ENCODE data around the gene ATXN7L1. TPM values are rescaled to one million over a fixed set of nuclear protein-coding genes. Genes with fewer than 3 reads are reported as not detected.
"Not testable (repeated sequence)": the region's sequence is repeated elsewhere in the genome, so short reads cannot be mapped to it uniquely, and the experiment has no call there.

The ATXN7L1 gene
- total and polyA plus RNA-seq, 7 donors, result 1.2 to 6.0 (median 3.0) TPM

GRCh38 chr7:105887569-105888189 lies 11.3 kb upstream of the ATXN7L1 start:
- peaks cover 5% of the 10 kb centered on the region for H3K4me1 ChIP-seq
- H3K4me3 ChIP-seq, result no peak overlapping the region
- no peaks in the 10 kb centered on the region for H3K27me3 ChIP-seq (ENCODE audit: insufficient read depth in 3 of 3, low read length in 2 of 3)
- TF ChIP-seq CTCF (IDR thresholded peaks at IDR 0.05), result no peak
- DNase-seq, result no peak
- H3K9me3 ChIP-seq, result no peaks in the 10 kb centered on the region
- H3K27ac ChIP-seq, result no peak overlapping the region
- ATAC-seq, result peak in 3 of 4 donors; percentile 65 to 75 (median 73)
- 25 to 39% (median 30%) methylated on average over 6 of the region's 6 CpGs for WGBS, 3 donors
- intact Hi-C loops (cut with DNase I), result no loop called here
- H3K36me3 ChIP-seq (ENCODE audit: insufficient read depth in 1 of 2, low read depth in 1 of 2), result no peaks in the 10 kb centered on the region

- ATAC-seq (no peak), DNase-seq (no peak)
- Histone ChIP-seq H3K27me3 (ENCODE audit: insufficient read depth in 3 of 3, low read length in 2 of 3) (no peaks in the 10 kb centered on the region), H3K4me1 (peaks cover 5% of the 10 kb centered on the region), H3K36me3 (ENCODE audit: insufficient read depth in 1 of 2, low read depth in 1 of 2) (no peaks in the 10 kb centered on the region), H3K27ac (no peak overlapping the region), H3K9me3 (no peaks in the 10 kb centered on the region), H3K4me3 (no peak overlapping the region)
- WGBS, 3 donors, result 90 to 92% (median 91%) methylated on average over 2 of the region's 2 CpGs
- TF ChIP-seq CTCF (IDR thresholded peaks at IDR 0.05), result no peak
- intact Hi-C loops (cut with DNase I), result no loop called here
These were observed 10.4 kb upstream of the ATXN7L1 start for GRCh38 chr7:105886776-105887175.

GRCh38 chr7:105885387-105886111 lies 9.2 kb upstream of the ATXN7L1 start:
- H3K4me1 ChIP-seq, result peaks cover 5% of the 10 kb centered on the region
- intact Hi-C loops (cut with DNase I), result no loop called here
- no peaks in the 10 kb centered on the region for H3K27me3 ChIP-seq (ENCODE audit: insufficient read depth in 3 of 3, low read length in 2 of 3)
- no peaks in the 10 kb centered on the region for H3K9me3 ChIP-seq
- no peaks in the 10 kb centered on the region for H3K36me3 ChIP-seq (ENCODE audit: insufficient read depth in 1 of 2, low read depth in 1 of 2)
- no peak overlapping the region for H3K4me3 ChIP-seq
- ATAC-seq, result no peak
- WGBS, 3 donors, result 91 to 92% (median 91%) methylated on average over 6 of the region's 6 CpGs
- DNase-seq, result no peak
- no peak overlapping the region for H3K27ac ChIP-seq
- no peak for TF ChIP-seq CTCF (IDR thresholded peaks at IDR 0.05)

- H3K4me3 ChIP-seq; DNase-seq; H3K9me3 ChIP-seq; H3K36me3 ChIP-seq (ENCODE audit: insufficient read depth in 1 of 2, low read depth in 1 of 2); H3K4me1 ChIP-seq; H3K27me3 ChIP-seq (ENCODE audit: insufficient read depth in 3 of 3, low read length in 2 of 3); H3K27ac ChIP-seq; intact Hi-C loops (cut with DNase I); ATAC-seq: not testable (repeated sequence)
- WGBS, 3 donors, result 89 to 93% (median 93%) methylated on average over 6 of the region's 6 CpGs
These were observed 6.8 kb upstream of the ATXN7L1 start for GRCh38 chr7:105883179-105883578.

GRCh38 chr7:105881439-105881838 lies 5.0 kb upstream of the ATXN7L1 start:
- H3K27ac ChIP-seq, result no peak overlapping the region
- no peak overlapping the region for H3K4me3 ChIP-seq
- no peaks in the 10 kb centered on the region for H3K36me3 ChIP-seq (ENCODE audit: insufficient read depth in 1 of 2, low read depth in 1 of 2)
- intact Hi-C loops (cut with DNase I), result no loop called here
- no peak for DNase-seq
- H3K9me3 ChIP-seq, result no peaks in the 10 kb centered on the region
- no peak for ATAC-seq
- WGBS, 3 donors, result 39 to 55% (median 46%) methylated on average over 1 of the region's 1 CpG
- TF ChIP-seq CTCF (IDR thresholded peaks at IDR 0.05), result no peak
- no peaks in the 10 kb centered on the region for H3K4me1 ChIP-seq
- H3K27me3 ChIP-seq (ENCODE audit: insufficient read depth in 3 of 3, low read length in 2 of 3), result no peaks in the 10 kb centered on the region

Measured in psoas muscle (tissue), 8 donors.